MM.1S (cell line): ENCODE results near the gene FOXP4.

Experiments
- DNase-seq: peaks from one replicate; pipeline ENCODE4 v3.0.0-alpha.2; 2015
- H2AFZ ChIP-seq: fragments of 300-600 bp; sonication (generic); 2 replicates; pipeline ENCODE4 v1.6.0; 2016; ENCODE audit warnings: antibody characterized with exemption, low read length
- H3F3A ChIP-seq: fragments of 300-600 bp; sonication (generic); 2 replicates; pipeline ENCODE4 v1.6.1; 2016; ENCODE audit warnings: mild to moderate bottlenecking, antibody characterized with exemption, low read length, moderate library complexity, mixed read lengths; ENCODE audit not compliant: insufficient read depth
- H3K27ac ChIP-seq: fragments of 300-600 bp; sonication (generic); 2 replicates; pipeline ENCODE4 v1.5.1; 2016; ENCODE audit warnings: mild to moderate bottlenecking, low read length
- H3K27me3 ChIP-seq: fragments of 300-600 bp; sonication (generic); replicated peaks from 2 replicates; pipeline ENCODE4 v1.6.0; 2016; ENCODE audit warnings: low read length; ENCODE audit not compliant: insufficient read depth
- H3K36me3 ChIP-seq: fragments of 300-600 bp; sonication (generic); replicated peaks from 2 replicates; pipeline ENCODE4 v1.6.1; 2016; ENCODE audit warnings: mild to moderate bottlenecking, low read length, mixed read lengths; ENCODE audit not compliant: insufficient read depth
- H3K4me1 ChIP-seq: fragments of 300-600 bp; sonication (generic); 2 replicates; pipeline ENCODE4 v1.6.1; 2016; ENCODE audit warnings: low read length, mixed read lengths
- H3K4me2 ChIP-seq: fragments of 300-600 bp; sonication (generic); 2 replicates; pipeline ENCODE4 v1.6.0; 2016; ENCODE audit warnings: low read depth, low read length
- H3K4me3 ChIP-seq: fragments of 300-600 bp; sonication (generic); 2 replicates; pipeline ENCODE4 v1.5.1; 2016; ENCODE audit warnings: low read length, mixed read lengths
- H3K79me2 ChIP-seq: fragments of 300-600 bp; sonication (generic); 2 replicates; pipeline ENCODE4 v1.6.1; 2016; ENCODE audit warnings: mixed run types, low read length, mixed read lengths
- H3K9ac ChIP-seq: fragments of 300-600 bp; sonication (generic); 2 replicates; pipeline ENCODE4 v1.6.1; 2016; ENCODE audit warnings: low read length, mixed read lengths
- H3K9me2 ChIP-seq: fragments of 300-600 bp; sonication (generic); replicated peaks from 2 replicates; pipeline ENCODE4 v1.6.1; 2016; ENCODE audit warnings: mild to moderate bottlenecking, low read length, mixed read lengths; ENCODE audit not compliant: insufficient read depth
- H3K9me3 ChIP-seq: fragments of 300-600 bp; sonication (generic); replicated peaks from 2 replicates; pipeline ENCODE4 v1.6.1; 2016; ENCODE audit warnings: mild to moderate bottlenecking, low read length, mixed read lengths; ENCODE audit not compliant: insufficient read depth
- H4K20me1 ChIP-seq: fragments of 300-600 bp; sonication (generic); 2 replicates; pipeline ENCODE4 v1.6.1; 2016; ENCODE audit warnings: mild to moderate bottlenecking, low read length, moderate library complexity, mixed read lengths; ENCODE audit not compliant: insufficient read depth
- CTCF ChIP-seq: fragments of 300-600 bp; sonication (generic); IDR thresholded peaks from 2 replicates; pipeline ENCODE4 v1.5.1; 2016; ENCODE audit warnings: antibody characterized with exemption, low read length, mixed read lengths
- EZH2 ChIP-seq: fragments of 300-600 bp; sonication (generic); optimal IDR thresholded peaks from 2 replicates; pipeline ENCODE3; 2017; ENCODE audit warnings: low read depth, mild to moderate bottlenecking, antibody characterized with exemption, low read length, mixed read lengths
- EZH2phosphoT487 ChIP-seq: fragments of 300-600 bp; sonication (generic); IDR thresholded peaks from 2 replicates; pipeline ENCODE4 v1.6.1; 2018; ENCODE audit warnings: antibody characterized with exemption, low read length

The FOXP4 gene

GRCh38 chr6:41621367-41621766, 75.2 kb downstream of the FOXP4 start:
- Histone ChIP-seq H3K4me1 (no peaks in the 10 kb centered on the region), H3F3A (no peaks in the 10 kb centered on the region), H3K9me3 (no peaks in the 10 kb centered on the region), H3K27me3 (no peaks in the 10 kb centered on the region; the same call in 1 of the 2 replicates), H4K20me1 (no peaks in the 10 kb centered on the region), H3K9ac (no peak overlapping the region), H3K36me3 (no peaks in the 10 kb centered on the region), H3K4me2 (no peak overlapping the region), H3K9me2 (no peaks in the 10 kb centered on the region), H3K79me2 (no peaks in the 10 kb centered on the region), H3K4me3 (no peak overlapping the region), H2AFZ (no peak overlapping the region), H3K27ac (no peak overlapping the region)
- no peak for DNase-seq
- TF ChIP-seq CTCF (no peak), EZH2 (no peak), EZH2phosphoT487 (no peak)

DNA sequence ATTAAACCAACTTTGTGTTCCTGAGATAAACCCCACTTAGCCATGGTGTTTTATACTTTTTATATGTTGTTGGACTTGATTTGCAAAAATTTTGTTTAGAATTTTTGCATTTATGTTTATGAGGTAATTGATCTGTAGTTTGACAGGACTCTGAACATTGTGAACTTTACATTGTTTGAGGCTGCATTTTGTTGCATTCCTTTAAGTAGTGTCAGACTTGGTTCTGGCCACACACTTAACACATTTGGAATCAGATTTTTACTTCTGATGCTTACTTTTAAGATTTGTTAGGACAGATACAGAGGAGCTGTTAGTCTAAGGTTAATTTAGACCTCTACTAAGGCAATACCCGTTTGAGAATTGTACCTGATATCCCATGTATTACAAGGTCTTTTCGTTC, 75.6 kb downstream of the FOXP4 start:
- H2AFZ ChIP-seq = no peak overlapping the region
- DNase-seq = no peak
- H3K4me3 ChIP-seq = no peak overlapping the region
- H3F3A ChIP-seq = no peaks in the 10 kb centered on the region
- H3K27me3 ChIP-seq = no peaks in the 10 kb centered on the region; the same call in 1 of the 2 replicates
- H3K4me2 ChIP-seq = no peak overlapping the region
- TF ChIP-seq EZH2 (no peak), EZH2phosphoT487 (no peak), CTCF (no peak)
- no peaks in the 10 kb centered on the region for H3K4me1 ChIP-seq
- H3K9ac ChIP-seq = no peak overlapping the region
- H3K9me2 ChIP-seq = no peaks in the 10 kb centered on the region
- no peak overlapping the region for H3K27ac ChIP-seq
- no peaks in the 10 kb centered on the region for H3K9me3 ChIP-seq
- no peaks in the 10 kb centered on the region for H4K20me1 ChIP-seq
- no peaks in the 10 kb centered on the region for H3K79me2 ChIP-seq
- H3K36me3 ChIP-seq = no peaks in the 10 kb centered on the region

GRCh38 chr6:41622206-41622988, 76.2 kb downstream of the FOXP4 start:
- no peaks in the 10 kb centered on the region for H3K36me3 ChIP-seq
- no peaks in the 10 kb centered on the region for H3K9me3 ChIP-seq
- H3K27ac ChIP-seq = no peak overlapping the region
- no peak overlapping the region for H3K4me3 ChIP-seq
- no peaks in the 10 kb centered on the region; the same call in 1 of the 2 replicates for H3K27me3 ChIP-seq
- no peak overlapping the region for H3K4me2 ChIP-seq
- H3F3A ChIP-seq = no peaks in the 10 kb centered on the region
- H2AFZ ChIP-seq = no peak overlapping the region
- no peaks in the 10 kb centered on the region for H3K9me2 ChIP-seq
- no peak overlapping the region for H3K9ac ChIP-seq
- no peaks in the 10 kb centered on the region for H4K20me1 ChIP-seq
- no peaks in the 10 kb centered on the region for H3K79me2 ChIP-seq
- DNase-seq = no peak
- no peaks in the 10 kb centered on the region for H3K4me1 ChIP-seq
- TF ChIP-seq EZH2 = no peak
- TF ChIP-seq CTCF = no peak
- TF ChIP-seq EZH2phosphoT487 = no peak
